ENCODE measurements around the gene RNF123. TPM values are rescaled to one million over a fixed set of nuclear protein-coding genes. Genes with fewer than 3 reads are reported as not detected.

RNF123 gene
- total RNA-seq, 1 donor: 33.3 TPM

GRCh38 chr3:49666592-49666991 is 22.8 kb upstream of the RNF123 start:
- H2AFZ ChIP-seq (ENCODE audit: low read length): no peak overlapping the region
- DNase-seq (ENCODE audit: insufficient read length, low spot score, missing footprints): no peak
- TF ChIP-seq CTCF (IDR thresholded peaks at IDR 0.05; ENCODE audit: extremely low read depth, low read depth, low read length): no peak
- no peaks in the 10 kb centered on the region for H3K9me3 ChIP-seq (ENCODE audit: low read depth, low read length)
- no peak overlapping the region for H3K4me2 ChIP-seq (ENCODE audit: insufficient read depth, low read length)
- no peak overlapping the region for H3K4me3 ChIP-seq (ENCODE audit: insufficient read depth, low read length)
- H4K20me1 ChIP-seq (ENCODE audit: insufficient read depth, low read length): peaks cover 9% of the 10 kb centered on the region
- H3K36me3 ChIP-seq (ENCODE audit: insufficient read depth, low read length): no peaks in the 10 kb centered on the region
- H3K27ac ChIP-seq (ENCODE audit: low read depth, low read length): no peak overlapping the region
- peaks cover 13% of the 10 kb centered on the region for H3K4me1 ChIP-seq (ENCODE audit: insufficient read depth, low read length)
- peaks cover 3% of the 10 kb centered on the region for H3K27me3 ChIP-seq (ENCODE audit: insufficient read depth, low read length)
- H3K79me2 ChIP-seq (ENCODE audit: insufficient read depth, low read length): no peaks in the 10 kb centered on the region

- Histone ChIP-seq H2AFZ (ENCODE audit: low read length) (no peak overlapping the region), H3K4me3 (ENCODE audit: insufficient read depth, low read length) (no peak overlapping the region), H3K36me3 (ENCODE audit: insufficient read depth, low read length) (no peaks in the 10 kb centered on the region), H3K4me1 (ENCODE audit: insufficient read depth, low read length) (peaks cover 13% of the 10 kb centered on the region), H3K27me3 (ENCODE audit: insufficient read depth, low read length) (peaks cover 3% of the 10 kb centered on the region), H3K79me2 (ENCODE audit: insufficient read depth, low read length) (no peaks in the 10 kb centered on the region), H3K4me2 (ENCODE audit: insufficient read depth, low read length) (peak overlapping the region; percentile 10), H3K9me3 (ENCODE audit: low read depth, low read length) (no peaks in the 10 kb centered on the region), H3K27ac (ENCODE audit: low read depth, low read length) (no peak overlapping the region), H4K20me1 (ENCODE audit: insufficient read depth, low read length) (peaks cover 9% of the 10 kb centered on the region)
- peak; percentile 79 for DNase-seq (ENCODE audit: insufficient read length, low spot score, missing footprints)
- no peak for TF ChIP-seq CTCF (IDR thresholded peaks at IDR 0.05; ENCODE audit: extremely low read depth, low read depth, low read length)
These were observed 21.5 kb upstream of the RNF123 start for GRCh38 chr3:49667701-49668413.

GRCh38 chr3:49668414-49668797 is 21.0 kb upstream of the RNF123 start:
- DNase-seq (ENCODE audit: insufficient read length, low spot score, missing footprints): no peak
- Histone ChIP-seq H3K4me1 (ENCODE audit: insufficient read depth, low read length) (peaks cover 17% of the 10 kb centered on the region), H3K27me3 (ENCODE audit: insufficient read depth, low read length) (peaks cover 3% of the 10 kb centered on the region), H2AFZ (ENCODE audit: low read length) (no peak overlapping the region), H3K4me3 (ENCODE audit: insufficient read depth, low read length) (no peak overlapping the region), H3K36me3 (ENCODE audit: insufficient read depth, low read length) (no peaks in the 10 kb centered on the region), H3K4me2 (ENCODE audit: insufficient read depth, low read length) (peak overlapping the region; percentile 10), H3K9me3 (ENCODE audit: low read depth, low read length) (no peaks in the 10 kb centered on the region), H4K20me1 (ENCODE audit: insufficient read depth, low read length) (peaks cover 9% of the 10 kb centered on the region), H3K79me2 (ENCODE audit: insufficient read depth, low read length) (peaks cover 4% of the 10 kb centered on the region), H3K27ac (ENCODE audit: low read depth, low read length) (no peak overlapping the region)
- TF ChIP-seq CTCF (IDR thresholded peaks at IDR 0.05; ENCODE audit: extremely low read depth, low read depth, low read length): no peak

GRCh38 chr3:49668861-49669260 is 20.5 kb upstream of the RNF123 start:
- DNase-seq (ENCODE audit: insufficient read length, low spot score, missing footprints): peak; percentile 91
- H3K4me2 ChIP-seq (ENCODE audit: insufficient read depth, low read length): peak overlapping the region; percentile 10
- H3K4me1 ChIP-seq (ENCODE audit: insufficient read depth, low read length): peaks cover 19% of the 10 kb centered on the region
- no peaks in the 10 kb centered on the region for H3K9me3 ChIP-seq (ENCODE audit: low read depth, low read length)
- peaks cover 5% of the 10 kb centered on the region for H3K79me2 ChIP-seq (ENCODE audit: insufficient read depth, low read length)
- H3K27me3 ChIP-seq (ENCODE audit: insufficient read depth, low read length): peaks cover 3% of the 10 kb centered on the region
- H2AFZ ChIP-seq (ENCODE audit: low read length): no peak overlapping the region
- H3K27ac ChIP-seq (ENCODE audit: low read depth, low read length): no peak overlapping the region
- H3K36me3 ChIP-seq (ENCODE audit: insufficient read depth, low read length): no peaks in the 10 kb centered on the region
- H3K4me3 ChIP-seq (ENCODE audit: insufficient read depth, low read length): no peak overlapping the region
- no peak for TF ChIP-seq CTCF (IDR thresholded peaks at IDR 0.05; ENCODE audit: extremely low read depth, low read depth, low read length)
- peaks cover 9% of the 10 kb centered on the region for H4K20me1 ChIP-seq (ENCODE audit: insufficient read depth, low read length)

All from osteoblast (primary cell).